HepG2 (cell line): Measurements from ENCODE around the gene HDAC4. TPM values are rescaled to one million over a fixed set of nuclear protein-coding genes. Genes with fewer than 3 reads are reported as not detected.

Source experiments
- MLXIP ChIP-seq: sonication (generic); formaldehyde crosslinking; IDR thresholded peaks from 2 replicates; pipeline ENCODE4 v1.9.0; 2021; ENCODE audit warnings: missing genetic modification reagents, borderline replicate concordance
- PAXIP1 ChIP-seq: sonication (generic); formaldehyde crosslinking; conservative IDR thresholded peaks from 2 replicates; pipeline ENCODE4 v1.4.0; 2020; ENCODE audit warnings: mild to moderate bottlenecking, missing genetic modification reagents, moderate library complexity
- ZBTB38 ChIP-seq: sonication (generic); formaldehyde crosslinking; IDR thresholded peaks from 2 replicates; pipeline ENCODE4 v1.5.1; 2020; ENCODE audit warnings: mild to moderate bottlenecking, missing genetic modification reagents
- ZNF292 ChIP-seq: sonication (generic); formaldehyde crosslinking; IDR thresholded peaks from 2 replicates; pipeline ENCODE4 v1.8.1; 2022; ENCODE audit warnings: mild to moderate bottlenecking, low read depth, missing genetic modification reagents, borderline replicate concordance
- polyA plus RNA-seq, 8 experiments: library from polyadenylated mRNA; depleted of rRNA in 3 of 8; stranded (reverse) in 7 of 8; unstranded in 1 of 8; fragments of >200 nt; fragmentation: Illumina TruSeq in 4 of 8; extraction: Trizol in 4 of 8; gene quantifications; 2 replicates each; pipeline versions ENCODE4 v1.2.1 to v1.2.3, GENCODE V29; 2011 to 2016; ENCODE audit warnings: low read depth in 4 of 8, missing spikeins in 1 of 8, mixed read lengths in 1 of 8; ENCODE audit not compliant: insufficient read depth in 1 of 8
- total RNA-seq, 5 experiments: library from RNA; depleted of rRNA; stranded (reverse); fragments of >200 nt; fragmentation: Illumina TruSeq; extraction: Trizol; gene quantifications; 2 replicates each; pipeline ENCODE4 v1.2.3, GENCODE V29; 2016; ENCODE audit warnings: low read depth in 1 of 5

The HDAC4 gene
- total and polyA plus RNA-seq, 2 of the 13 experiments (the other 11 are each of a cell fraction or from before 2014, with no cell fraction given) = 10.1 to 11.5 TPM

DNA sequence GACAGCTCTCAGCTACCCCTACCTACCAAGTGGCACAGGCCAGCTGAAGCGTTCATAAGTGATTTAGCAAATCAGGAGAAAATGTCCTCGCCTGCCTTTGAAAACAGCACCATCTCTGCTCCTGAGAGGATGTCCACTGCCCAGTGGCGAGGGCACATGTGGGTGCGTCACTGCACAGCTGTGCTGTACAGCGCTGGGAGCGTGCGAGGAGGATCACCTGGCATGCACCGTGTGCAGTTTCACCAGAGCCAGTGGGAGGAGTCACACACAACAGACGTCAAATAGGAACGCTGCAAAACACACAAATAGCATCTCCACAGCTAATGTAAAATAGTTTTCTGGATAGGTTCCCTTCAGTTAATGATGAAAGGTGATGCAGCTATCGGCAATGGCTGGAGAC is 154.1 kb downstream of the HDAC4 start (continued):
- TF ChIP-seq MLXIP (CRISPR knock-in tag) = no peak
- TF ChIP-seq ZNF292 (CRISPR knock-in tag) = no peak
- no peak for TF ChIP-seq PAXIP1
- TF ChIP-seq ZBTB38 (CRISPR knock-in tag) = no peak
